ENCODE results near the gene UHMK1. TPM values are rescaled to one million over a fixed set of nuclear protein-coding genes. Genes with fewer than 3 reads are reported as not detected.
A peak's percentile ranks its signal among the peaks of the same experiment; 100 is the strongest.

Gene UHMK1
- total RNA-seq, 3 donors from 2014 or later, result 44.9 to 68.9 (median 63.8) TPM

GRCh38 chr1:162549001-162549400, 51.4 kb downstream of the UHMK1 start:
- TF ChIP-seq CTCF (IDR thresholded peaks at IDR 0.05), result no peak
- no peak for TF ChIP-seq POLR2A (IDR thresholded peaks at IDR 0.05)
- no peak for TF ChIP-seq POLR2AphosphoS5 (IDR thresholded peaks at IDR 0.05)
- Histone ChIP-seq H3K36me3 (no peaks in the 10 kb centered on the region), H3K27me3 (no peaks in the 10 kb centered on the region), H3K27ac (peak overlapping the region; percentile 77 to 83), H3K4me3 (no peak overlapping the region), H3K4me1 (no peaks in the 10 kb centered on the region), H3K9me3 (no peaks in the 10 kb centered on the region)
- DNase-seq (ENCODE audit: low spot score in 2 of 2), result no peak
- intact Hi-C loops (cut with DNase I; ENCODE audit: low total_unique reads), result no loop called here

- Histone ChIP-seq H3K9me3 (no peaks in the 10 kb centered on the region), H3K27me3 (no peaks in the 10 kb centered on the region), H3K4me3 (no peak overlapping the region), H3K36me3 (no peaks in the 10 kb centered on the region), H3K4me1 (no peaks in the 10 kb centered on the region), H3K27ac (peak overlapping the region in 1 of 2 donors; percentile 64)
- TF ChIP-seq CTCF (IDR thresholded peaks at IDR 0.05), result no peak
- TF ChIP-seq POLR2AphosphoS5 (IDR thresholded peaks at IDR 0.05), result no peak
- no peak for TF ChIP-seq POLR2A (IDR thresholded peaks at IDR 0.05)
- DNase-seq (ENCODE audit: low spot score in 2 of 2), result no peak
- intact Hi-C loops (cut with DNase I; ENCODE audit: low total_unique reads), result no loop called here
These were observed 53.3 kb downstream of the UHMK1 start for GRCh38 chr1:162550925-162551324.

GRCh38 chr1:162551969-162552683, 54.5 kb downstream of the UHMK1 start:
- Histone ChIP-seq H3K4me3 (no peak overlapping the region), H3K4me1 (no peaks in the 10 kb centered on the region), H3K27ac (peak overlapping the region; percentile 64 to 84), H3K9me3 (no peaks in the 10 kb centered on the region), H3K27me3 (no peaks in the 10 kb centered on the region), H3K36me3 (no peaks in the 10 kb centered on the region)
- TF ChIP-seq POLR2AphosphoS5 (IDR thresholded peaks at IDR 0.05) (no peak), POLR2A (IDR thresholded peaks at IDR 0.05) (no peak), CTCF (IDR thresholded peaks at IDR 0.05) (no peak)
- intact Hi-C loops (cut with DNase I; ENCODE audit: low total_unique reads), result no loop called here
- no peak for DNase-seq (ENCODE audit: low spot score in 2 of 2)

- no peaks in the 10 kb centered on the region for H3K4me1 ChIP-seq
- H3K27ac ChIP-seq, result peak overlapping the region; percentile 64 to 84
- no peaks in the 10 kb centered on the region for H3K9me3 ChIP-seq
- intact Hi-C loops (cut with DNase I; ENCODE audit: low total_unique reads), result no loop called here
- H3K27me3 ChIP-seq, result no peaks in the 10 kb centered on the region
- no peak for TF ChIP-seq CTCF (IDR thresholded peaks at IDR 0.05)
- no peak for TF ChIP-seq POLR2A (IDR thresholded peaks at IDR 0.05)
- TF ChIP-seq POLR2AphosphoS5 (IDR thresholded peaks at IDR 0.05), result no peak
- no peak overlapping the region for H3K4me3 ChIP-seq
- DNase-seq (ENCODE audit: low spot score in 2 of 2), result no peak
- H3K36me3 ChIP-seq, result no peaks in the 10 kb centered on the region
These were observed 55.1 kb downstream of the UHMK1 start for GRCh38 chr1:162552684-162553252.

GRCh38 chr1:162554258-162554657, 56.6 kb downstream of the UHMK1 start:
- Histone ChIP-seq H3K9me3 (no peaks in the 10 kb centered on the region), H3K27ac (peak overlapping the region; percentile 44 to 75), H3K4me3 (no peak overlapping the region), H3K36me3 (no peaks in the 10 kb centered on the region), H3K27me3 (no peaks in the 10 kb centered on the region), H3K4me1 (no peaks in the 10 kb centered on the region)
- TF ChIP-seq POLR2A (IDR thresholded peaks at IDR 0.05) (no peak), CTCF (IDR thresholded peaks at IDR 0.05) (no peak), POLR2AphosphoS5 (IDR thresholded peaks at IDR 0.05) (peak in 1 of 3 donors; percentile 17)
- intact Hi-C loops (cut with DNase I; ENCODE audit: low total_unique reads), result no loop called here
- no peak for DNase-seq (ENCODE audit: low spot score in 2 of 2)
